NCI-H128 (cell line): ENCODE results near the gene ITFG1.
"Not testable (repeated sequence)": the region's sequence is repeated elsewhere in the genome, so short reads cannot be mapped to it uniquely, and the experiment has no call there.

Source experiments
- DNase-seq: peaks from one replicate; lab custom pipeline; 2025; ENCODE audit not compliant: unreplicated experiment; lab: John Stamatoyannopoulos, UW

ITFG1 gene

DNA sequence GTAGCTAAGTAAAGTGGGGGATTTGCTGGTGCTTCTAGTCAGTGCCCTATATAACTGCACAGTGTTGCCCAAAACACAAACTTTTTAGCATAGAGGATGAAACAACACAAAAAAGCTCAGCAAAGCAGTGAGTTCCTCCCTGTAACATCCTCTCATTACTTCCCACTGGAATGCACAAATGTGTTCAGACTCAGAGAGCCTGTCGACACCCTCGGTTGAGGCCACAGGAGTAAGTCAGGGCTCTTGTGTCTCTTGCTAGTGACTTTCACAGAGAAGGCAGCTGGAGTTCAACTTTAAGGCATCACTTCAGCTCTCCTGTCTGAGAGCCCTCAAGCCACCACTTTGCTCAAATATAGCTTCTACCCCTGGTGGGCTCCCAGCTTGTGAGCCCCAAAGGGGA, 209.9 kb downstream of the ITFG1 start:
- no peak for DNase-seq

GRCh38 chr16:47247690-47248089, 213.2 kb downstream of the ITFG1 start:
- DNase-seq = no peak

DNA sequence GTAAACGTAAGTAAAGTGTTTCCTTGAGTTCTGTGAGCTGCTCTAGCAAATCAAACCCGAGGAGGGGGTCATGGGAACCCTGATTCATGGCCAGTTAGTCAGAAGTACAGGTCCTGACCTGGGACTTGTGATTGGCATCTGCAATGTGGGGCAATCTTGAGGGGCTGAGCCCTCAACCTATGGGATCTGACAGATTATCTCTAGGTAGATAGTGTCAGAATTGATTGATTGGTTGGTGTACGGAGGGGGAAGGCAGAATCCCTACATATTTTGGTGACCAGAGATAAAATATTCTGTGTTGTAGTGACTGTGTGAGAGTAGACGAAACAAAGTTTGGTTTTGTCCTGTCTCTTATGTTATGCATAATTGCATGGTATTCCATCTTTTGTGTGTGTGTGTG, 216.7 kb downstream of the ITFG1 start:
- no peak for DNase-seq

GRCh38 chr16:47241061-47241460, 219.8 kb downstream of the ITFG1 start:
- DNase-seq = no peak

DNA sequence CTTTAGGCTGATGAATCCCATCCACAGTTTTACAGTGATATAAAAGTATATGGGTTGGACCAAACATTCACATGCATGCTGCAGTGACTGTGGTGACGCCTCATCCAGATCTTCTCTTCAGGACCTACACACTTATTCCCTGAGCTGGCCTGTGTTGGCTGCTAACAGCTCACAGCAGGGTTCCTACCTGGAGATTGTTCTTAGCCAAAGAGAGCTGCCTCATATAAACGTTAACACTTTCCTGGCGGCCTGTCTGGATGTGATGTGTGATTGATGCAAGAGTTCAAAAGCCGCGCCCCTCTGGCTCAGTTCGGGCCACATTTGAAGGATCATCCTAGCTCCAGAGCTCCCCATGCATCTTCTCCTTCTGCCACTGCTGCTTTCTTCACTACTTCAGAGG, 224.1 kb downstream of the ITFG1 start:
- no peak for DNase-seq

GRCh38 chr16:47230296-47230695, 230.6 kb downstream of the ITFG1 start:
- no peak for DNase-seq

DNA sequence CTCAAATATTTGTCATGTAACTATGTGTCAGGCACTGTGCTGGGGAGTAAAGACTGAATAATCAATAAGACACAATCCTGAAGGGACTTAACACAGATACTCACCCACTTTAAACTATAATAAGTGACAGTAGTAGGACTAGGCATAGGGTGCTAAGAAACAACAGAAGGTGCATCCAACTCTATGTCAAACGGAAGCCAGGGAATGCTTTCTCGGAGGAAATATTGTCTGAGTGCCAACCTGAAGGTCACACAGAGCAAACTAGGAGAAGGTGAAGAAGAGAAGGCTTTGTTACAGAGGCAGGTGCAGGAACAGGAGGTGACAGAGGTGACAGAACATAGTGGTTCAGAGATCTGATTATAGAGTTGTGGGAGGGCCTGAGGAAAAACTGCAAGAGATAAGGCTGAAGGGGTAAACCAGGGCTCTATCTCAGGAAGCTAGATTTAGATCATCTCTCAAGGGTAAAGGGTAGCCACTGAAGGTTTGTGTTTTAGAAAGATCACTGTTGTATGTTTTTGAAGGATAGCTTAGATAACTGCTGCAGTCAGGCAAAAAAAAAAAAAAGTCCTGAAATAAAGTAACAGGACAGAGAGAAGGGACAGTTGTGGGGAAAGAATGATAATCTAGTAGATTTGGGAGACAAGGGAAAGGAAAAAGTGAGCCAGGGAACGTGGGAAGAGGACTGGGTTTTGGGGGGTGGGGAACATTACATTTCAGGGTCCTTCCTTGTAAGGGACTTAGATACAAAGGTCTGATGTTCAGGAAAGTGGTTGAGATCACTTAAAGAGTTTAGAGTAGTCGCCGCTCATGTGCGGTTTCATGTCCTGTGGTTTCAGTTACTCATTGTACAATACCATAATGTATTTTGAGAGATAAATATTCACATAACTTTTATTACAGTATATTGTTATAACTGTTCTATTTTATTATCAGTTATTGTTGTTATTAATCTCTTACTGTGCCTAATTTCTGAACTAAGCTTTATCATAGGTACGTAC, 231.5 kb downstream of the ITFG1 start:
- DNase-seq = no peak

DNA sequence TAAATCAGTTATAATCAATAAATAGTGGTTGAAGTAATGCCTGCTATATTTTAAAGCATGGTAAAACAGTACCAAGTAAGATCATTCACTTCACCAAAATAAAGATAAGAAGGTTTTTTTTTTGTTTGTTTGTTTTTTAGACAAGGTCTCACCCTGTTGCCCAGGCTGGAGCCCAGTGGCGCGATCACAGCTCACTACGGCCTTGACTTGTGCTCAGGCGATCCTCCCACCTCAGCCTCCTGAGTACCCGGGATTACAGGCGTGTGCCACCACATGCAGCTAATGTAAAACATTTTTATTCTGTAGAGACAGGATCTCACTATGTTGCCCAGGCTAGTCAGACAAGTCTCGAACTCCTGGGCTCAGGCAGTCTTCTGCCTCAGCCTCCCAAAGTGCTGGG, 232.6 kb downstream of the ITFG1 start:
- no peak for DNase-seq

DNA sequence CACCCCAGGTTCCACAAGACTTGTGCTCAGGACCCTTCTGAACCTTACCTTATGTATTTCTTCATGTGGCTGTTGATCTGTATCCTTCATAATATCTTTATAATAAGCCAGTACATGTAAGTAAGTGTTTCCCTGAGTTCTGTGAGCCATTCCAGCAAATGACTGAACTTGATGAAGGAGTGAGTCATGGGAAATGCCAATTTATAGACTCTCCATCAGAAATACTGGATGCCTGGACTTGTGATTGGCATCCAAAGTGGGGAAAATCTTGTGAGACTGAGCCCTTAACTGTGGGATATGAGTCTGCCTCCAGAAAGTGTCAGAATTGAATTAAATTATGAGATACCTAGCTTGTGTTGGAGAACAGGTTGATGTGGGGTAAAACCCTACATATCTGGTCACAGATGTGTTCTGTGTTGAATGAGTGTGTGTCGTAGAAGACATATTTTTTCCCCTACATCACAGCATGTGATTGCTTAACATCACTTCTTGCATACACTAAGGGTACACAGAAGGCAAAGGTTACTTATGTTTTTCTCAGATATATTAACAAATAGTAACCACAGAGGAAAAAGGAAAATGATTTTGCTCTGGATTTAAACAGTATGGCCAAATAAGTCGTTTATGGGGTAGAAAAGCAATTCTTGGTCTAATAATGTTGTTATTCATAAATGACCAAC, 247.0 kb downstream of the ITFG1 start:
- no peak for DNase-seq

DNA sequence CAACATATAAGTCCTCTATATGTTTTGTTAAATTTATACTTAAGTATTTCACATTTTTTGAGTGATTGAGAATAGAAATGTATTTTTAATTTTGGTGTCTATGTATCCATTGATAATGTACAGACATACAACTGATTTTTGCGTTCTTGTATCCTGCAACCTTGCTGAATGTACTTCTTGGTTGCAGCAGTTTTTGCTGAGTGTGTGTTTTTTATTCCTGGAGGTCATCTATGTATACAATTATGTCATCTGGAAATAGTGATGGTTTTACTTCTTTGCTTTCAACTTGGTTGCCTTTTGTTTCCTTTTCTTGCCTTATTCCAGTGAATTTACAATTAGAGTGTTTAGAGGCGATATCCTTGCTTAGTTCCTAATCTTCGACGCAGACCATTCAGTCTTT, 249.6 kb downstream of the ITFG1 start:
- DNase-seq = no peak

DNA sequence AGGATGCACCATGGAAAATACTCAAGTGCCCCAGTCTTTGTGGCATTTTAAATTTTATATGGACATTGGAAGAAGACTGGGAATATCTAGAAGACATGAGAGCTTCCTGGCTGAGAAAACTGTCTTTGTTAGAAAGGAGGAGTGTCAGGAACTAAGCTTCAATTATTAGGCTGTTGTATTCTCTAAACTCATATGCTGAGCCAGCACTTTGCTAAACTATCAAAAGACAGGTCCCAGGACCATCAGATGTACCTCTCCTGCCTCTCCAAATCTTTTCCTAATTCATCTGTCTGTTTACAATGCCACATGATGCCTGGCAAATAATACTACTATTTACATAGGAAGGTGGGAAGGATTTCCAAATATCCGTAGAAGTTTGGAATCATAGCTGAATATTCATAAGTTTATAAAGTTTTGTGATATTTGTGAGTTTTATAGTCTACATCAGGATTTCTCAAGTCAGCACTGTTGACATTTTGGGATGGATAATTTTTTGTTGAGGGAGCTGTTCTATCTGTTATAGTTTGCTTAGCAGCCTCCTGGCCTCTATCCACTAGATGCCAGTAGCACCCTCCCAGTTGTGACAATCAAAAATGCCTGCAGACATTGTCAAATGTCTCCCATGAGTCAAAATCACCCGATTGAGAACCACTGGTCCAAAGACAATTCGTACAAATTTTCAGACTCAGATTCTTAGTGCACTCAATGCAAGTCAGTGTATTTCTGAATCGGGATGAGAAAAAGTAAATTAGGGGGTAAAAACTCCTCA, 255.9 kb downstream of the ITFG1 start:
- no peak for DNase-seq

- DNase-seq = not testable (repeated sequence)
Measured at GRCh38 chr16:47203433-47203832, 257.4 kb downstream of the ITFG1 start.

DNA sequence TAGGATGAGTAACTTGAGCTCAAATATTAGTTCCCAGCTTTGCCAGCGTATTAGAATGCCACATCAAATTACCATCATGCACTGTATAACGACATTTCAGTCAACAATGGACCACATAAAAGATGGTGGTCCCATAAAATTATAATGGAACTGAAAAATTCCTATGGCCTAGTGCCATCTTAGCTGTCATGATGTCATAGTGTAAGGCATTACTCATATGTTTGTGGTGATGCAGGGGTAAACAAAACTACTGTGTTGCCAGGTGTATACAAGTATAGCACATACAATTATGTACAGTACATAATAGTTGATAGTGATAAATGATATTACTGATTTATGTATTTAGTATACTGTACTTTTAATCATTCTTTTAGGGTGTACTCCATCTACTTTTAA, 262.7 kb downstream of the ITFG1 start:
- DNase-seq = no peak

GRCh38 chr16:47197536-47198179, 263.2 kb downstream of the ITFG1 start:
- no peak for DNase-seq

- no peak for DNase-seq
Measured at GRCh38 chr16:47196457-47196856, 264.4 kb downstream of the ITFG1 start.

DNA sequence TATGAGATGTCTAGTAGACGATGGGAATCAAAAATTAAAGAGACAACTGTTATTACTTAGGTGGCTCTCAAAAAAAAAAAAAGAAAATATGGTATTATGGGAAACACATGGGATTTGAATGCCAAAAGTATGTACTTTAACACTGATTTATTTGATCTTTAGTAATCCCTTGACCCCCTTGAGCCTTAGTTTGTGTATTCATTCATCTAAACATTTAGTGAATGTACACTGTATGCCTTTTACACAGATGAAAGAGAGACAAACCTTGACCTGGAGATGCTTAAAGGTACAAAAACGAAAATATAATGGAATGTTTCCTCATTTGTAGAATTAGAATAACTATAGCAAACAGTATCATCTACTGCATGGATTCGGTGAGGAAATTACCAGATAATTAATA, 278.5 kb downstream of the ITFG1 start:
- no peak for DNase-seq

- not testable (repeated sequence) for DNase-seq
Measured at GRCh38 chr16:47181066-47181465, 279.8 kb downstream of the ITFG1 start.

GRCh38 chr16:47180073-47180472, 280.8 kb downstream of the ITFG1 start:
- DNase-seq = no peak

GRCh38 chr16:47175152-47175551, 285.7 kb downstream of the ITFG1 start:
- DNase-seq = no peak

GRCh38 chr16:47162670-47163420, 298.0 kb downstream of the ITFG1 start:
- DNase-seq = no peak
